Stomach (tissue), 9 donors: ENCODE results near the gene DMC1. TPM values are rescaled to one million over a fixed set of nuclear protein-coding genes. Genes with fewer than 3 reads are reported as not detected.

Experiments used
- DNase-seq, 2 donors: peaks; one replicate each; pipeline versions ENCODE4 v3.0.0 to v3.0.0-alpha.2; 2013 to 2019
- H3K27ac ChIP-seq, 5 donors: fragments of 200-600 bp in 4 of 5; sonication (generic) in 4 of 5; one replicate each; pipeline ENCODE4 v1.5.1; 2013 to 2019; ENCODE audit warnings: mild to moderate bottlenecking in 1 of 5, moderate library complexity in 1 of 5
- H3K27me3 ChIP-seq, 3 donors: fragments of 200-600 bp; sonication (generic); one replicate each; pipeline ENCODE4 v1.5.1; 2017 to 2019; ENCODE audit warnings: mixed run types in 1 of 3
- H3K36me3 ChIP-seq, 4 donors: fragments of 200-600 bp; sonication (generic); 1 replicate in 3 of 4; 2 replicates in 1 of 4; pipeline ENCODE4 v1.5.1; 2016 to 2019
- H3K4me1 ChIP-seq, 4 donors: fragments of 200-600 bp; sonication (generic); one replicate each; pipeline ENCODE4 v1.5.1; 2016 to 2019
- H3K4me3 ChIP-seq, 4 donors: fragments of 200-600 bp; sonication (generic) in 3 of 4; one replicate each; pipeline ENCODE4 v1.5.1; 2016 to 2019; ENCODE audit warnings: mild to moderate bottlenecking in 1 of 4
- H3K9me3 ChIP-seq, 4 donors: fragments of 200-600 bp; sonication (generic); one replicate each; pipeline ENCODE4 v1.5.1; 2016 to 2019
- CTCF ChIP-seq, 7 experiments: fragments of 450-650 bp in 4 of 7; fragments of 200-600 bp in 3 of 7; sonication (generic) in 3 of 7; IDR thresholded peaks; one replicate each; pipeline ENCODE4 v1.5.1; 2016 to 2019; ENCODE audit warnings: antibody characterized with exemption in 7 of 7, control low read depth in 2 of 7, mild to moderate bottlenecking in 1 of 7
- EP300 ChIP-seq: sonication (generic); formaldehyde crosslinking; IDR thresholded peaks from one replicate; pipeline ENCODE4 v1.6.1; 2017; ENCODE audit warnings: antibody characterized with exemption
- POLR2A ChIP-seq, 4 donors: fragments of 450-650 bp; IDR thresholded peaks; one replicate each; pipeline ENCODE4 v1.6.1; 2016; ENCODE audit warnings: antibody characterized with exemption in 4 of 4, control low read depth in 2 of 4, mild to moderate bottlenecking in 1 of 4, moderate library complexity in 1 of 4
- POLR2AphosphoS5 ChIP-seq, 3 donors: sonication (generic); formaldehyde crosslinking; IDR thresholded peaks; one replicate each; pipeline ENCODE4 v1.6.1; 2016; ENCODE audit warnings: antibody characterized with exemption in 3 of 3
- WGBS, 5 donors: extraction: QIAGEN DNeasy Blood & Tissue Kit in 3 of 5; methylation state at CpG; one replicate each; pipeline versions ENCODE4 v1.1.5 to v1.1.7; 2013 to 2018; 5-methylcytosine and 5-hydroxymethylcytosine counted together
- intact Hi-C: fragments of 100-400 bp; cut with DNase I; formaldehyde crosslinking; loops from one replicate; pipeline ENCODE4 v1.15.1; 2023; ENCODE audit warnings: low total_unique reads
- polyA plus RNA-seq, 3 donors: library from polyadenylated mRNA; stranded (reverse); fragments of 200-250 nt; gene quantifications; one replicate each; pipeline ENCODE4 v1.2.3, GENCODE V29; 2013
- total RNA-seq, 5 donors: library from RNA; depleted of rRNA; stranded (reverse); fragments of >200 nt; gene quantifications; one replicate each; pipeline versions ENCODE4 v1.1.0 to v1.2.3, GENCODE V29; 2014 to 2016
- donor health status: healthy with polysubstance abuse.
- donor health status: Bipolar disorder and iron deficiency.
- donor health status: healthy.

Gene DMC1
- total and polyA plus RNA-seq, 8 donors: 0.37 to 10.1 (median 0.45) TPM; not detected in 4

GRCh38 chr22:38524429-38524828, 45.6 kb downstream of the DMC1 start:
- no peaks in the 10 kb centered on the region for H3K9me3 ChIP-seq
- no peak overlapping the region for H3K27ac ChIP-seq
- no peaks in the 10 kb centered on the region for H3K36me3 ChIP-seq
- no peaks in the 10 kb centered on the region for H3K4me1 ChIP-seq
- WGBS, 5 donors: 70 to 85% (median 79%) methylated on average over 3 of the region's 3 CpGs
- no peak overlapping the region for H3K4me3 ChIP-seq
- TF ChIP-seq POLR2A (IDR thresholded peaks at IDR 0.05) (no peak), EP300 (no peak), CTCF (IDR thresholded peaks at IDR 0.05) (no peak), POLR2AphosphoS5 (IDR thresholded peaks at IDR 0.05) (no peak)
- intact Hi-C loops: no loop called here
- peaks cover 0 to 14% (median 0%) of the 10 kb centered on the region in 3 donors for H3K27me3 ChIP-seq
- no peak for DNase-seq

- TF ChIP-seq POLR2AphosphoS5 (IDR thresholded peaks at IDR 0.05) (no peak), EP300 (no peak)
- whole genome bisulfite sequencing, 5 donors: 91 to 96% (median 93%) methylated on average over 5 of the region's 5 CpGs
- H3K4me1 ChIP-seq: no peaks in the 10 kb centered on the region
- no peaks in the 10 kb centered on the region for H3K9me3 ChIP-seq
- DNase-seq: no peak
- no peak overlapping the region for H3K4me3 ChIP-seq
- no peaks in the 10 kb centered on the region for H3K36me3 ChIP-seq
- H3K27ac ChIP-seq: no peak overlapping the region
- intact Hi-C loops: no loop called here
- H3K27me3 ChIP-seq: peaks cover 0 to 14% (median 0%) of the 10 kb centered on the region in 3 donors
Measured at GRCh38 chr22:38523479-38523878, 46.5 kb downstream of the DMC1 start.

- H3K4me1 ChIP-seq: no peaks in the 10 kb centered on the region
- no peak for DNase-seq
- TF ChIP-seq EP300 (no peak), POLR2AphosphoS5 (IDR thresholded peaks at IDR 0.05) (no peak), CTCF (IDR thresholded peaks at IDR 0.05) (no peak), POLR2A (IDR thresholded peaks at IDR 0.05) (no peak)
- no peaks in the 10 kb centered on the region for H3K36me3 ChIP-seq
- H3K27me3 ChIP-seq: peaks cover 0 to 14% (median 0%) of the 10 kb centered on the region in 3 donors
- H3K4me3 ChIP-seq: no peak overlapping the region
- no peak overlapping the region for H3K27ac ChIP-seq
- H3K9me3 ChIP-seq: no peaks in the 10 kb centered on the region
- 85 to 95% (median 89%) methylated on average over 3 of the region's 3 CpGs for WGBS, 5 donors
- intact Hi-C loops: no loop called here
Measured at GRCh38 chr22:38523029-38523428, 47.0 kb downstream of the DMC1 start.

- Histone ChIP-seq H3K36me3 (no peaks in the 10 kb centered on the region), H3K4me3 (no peak overlapping the region), H3K9me3 (no peaks in the 10 kb centered on the region), H3K27me3 (peaks cover 0 to 10% (median 0%) of the 10 kb centered on the region in 3 donors), H3K27ac (no peak overlapping the region), H3K4me1 (no peaks in the 10 kb centered on the region)
- TF ChIP-seq CTCF (IDR thresholded peaks at IDR 0.05): no peak
- TF ChIP-seq POLR2A (IDR thresholded peaks at IDR 0.05): no peak
- no peak for TF ChIP-seq EP300
- no peak for TF ChIP-seq POLR2AphosphoS5 (IDR thresholded peaks at IDR 0.05)
- WGBS, 5 donors: 92 to 100% (median 97%) methylated on average over 2 of the region's 2 CpGs
- DNase-seq: no peak
- intact Hi-C loops: no loop called here
Measured at GRCh38 chr22:38519453-38520250, 50.3 kb downstream of the DMC1 start.

- intact Hi-C loops: no loop called here
- Histone ChIP-seq H3K9me3 (no peaks in the 10 kb centered on the region), H3K36me3 (no peaks in the 10 kb centered on the region), H3K27me3 (peaks cover 0 to 3% (median 0%) of the 10 kb centered on the region in 3 donors), H3K4me3 (no peak overlapping the region), H3K4me1 (no peaks in the 10 kb centered on the region), H3K27ac (no peak overlapping the region)
- no peak for DNase-seq
- whole genome bisulfite sequencing, 5 donors: 93 to 98% (median 96%) methylated on average over 4 of the region's 4 CpGs
- TF ChIP-seq CTCF (IDR thresholded peaks at IDR 0.05) (no peak), POLR2A (IDR thresholded peaks at IDR 0.05) (no peak), EP300 (no peak), POLR2AphosphoS5 (IDR thresholded peaks at IDR 0.05) (no peak)
Measured at GRCh38 chr22:38518620-38519019, 51.4 kb downstream of the DMC1 start.
